GM23248 (cell line): ENCODE data around the gene C4A. TPM values are rescaled to one million over a fixed set of nuclear protein-coding genes. Genes with fewer than 3 reads are reported as not detected.

Source experiments
- DNase-seq: peaks from one replicate; pipeline ENCODE4 v3.0.0-alpha.2; 2015
- H2AFZ ChIP-seq: fragments of 200-600 bp; sonication (generic); 2 replicates; pipeline ENCODE4 v1.6.1; 2016; ENCODE audit warnings: antibody characterized with exemption
- H3F3A ChIP-seq: fragments of 200-600 bp; sonication (generic); 2 replicates; pipeline ENCODE4 v1.6.1; 2016; ENCODE audit warnings: mild to moderate bottlenecking, antibody characterized with exemption, mixed run types; ENCODE audit not compliant: insufficient read depth
- H3K27ac ChIP-seq: fragments of 200-600 bp; sonication (generic); 2 replicates; pipeline ENCODE4 v1.5.1; 2016; ENCODE audit warnings: mild to moderate bottlenecking
- H3K27me3 ChIP-seq: fragments of 200-600 bp; sonication (generic); replicated peaks from 2 replicates; pipeline ENCODE4 v1.6.1; 2016; ENCODE audit warnings: mild to moderate bottlenecking; ENCODE audit not compliant: insufficient read depth
- H3K36me3 ChIP-seq: fragments of 200-600 bp; sonication (generic); 2 replicates; pipeline ENCODE4 v1.6.1; 2016; ENCODE audit warnings: low read depth, mild to moderate bottlenecking
- H3K4me1 ChIP-seq: fragments of 200-600 bp; sonication (generic); 2 replicates; pipeline ENCODE4 v1.6.1; 2016; ENCODE audit warnings: mild to moderate bottlenecking; ENCODE audit not compliant: insufficient read depth
- H3K4me2 ChIP-seq: fragments of 200-600 bp; sonication (generic); one replicate; pipeline ENCODE4 v1.6.1; 2016; ENCODE audit warnings: mild to moderate bottlenecking; ENCODE audit not compliant: unreplicated experiment
- H3K4me3 ChIP-seq: fragments of 200-600 bp; sonication (generic); 2 replicates; pipeline ENCODE4 v1.5.1; 2016; ENCODE audit warnings: mild to moderate bottlenecking
- H3K79me2 ChIP-seq: fragments of 200-600 bp; sonication (generic); 2 replicates; pipeline ENCODE4 v1.6.1; 2016; ENCODE audit warnings: mild to moderate bottlenecking; ENCODE audit not compliant: insufficient read depth
- H3K9ac ChIP-seq: fragments of 200-600 bp; sonication (generic); 2 replicates; pipeline ENCODE4 v1.6.1; 2016; ENCODE audit warnings: mild to moderate bottlenecking
- H3K9me2 ChIP-seq: fragments of 200-600 bp; sonication (generic); 2 replicates; pipeline ENCODE4 v1.6.1; 2016; ENCODE audit warnings: mixed run types, mild to moderate bottlenecking, moderate library complexity; ENCODE audit not compliant: insufficient read depth
- H3K9me3 ChIP-seq: fragments of 200-600 bp; sonication (generic); one replicate; pipeline ENCODE4 v1.6.1; 2017; ENCODE audit warnings: low read depth
- H4K20me1 ChIP-seq: fragments of 200-600 bp; sonication (generic); 2 replicates; pipeline ENCODE4 v1.6.0; 2016; ENCODE audit not compliant: insufficient read depth
- EZH2 ChIP-seq: fragments of 200-600 bp; sonication (generic); IDR thresholded peaks from 2 replicates; pipeline ENCODE4 v1.6.1; 2018; ENCODE audit warnings: antibody characterized with exemption, mild to moderate bottlenecking; ENCODE audit not compliant: insufficient read depth, poor library complexity, severe bottlenecking
- EZH2phosphoT487 ChIP-seq: fragments of 200-600 bp; sonication (generic); IDR thresholded peaks from 2 replicates; pipeline ENCODE4 v1.6.1; 2018; ENCODE audit warnings: antibody characterized with exemption, moderate library complexity, mild to moderate bottlenecking, low read depth; ENCODE audit not compliant: insufficient read depth
- WGBS, 2 experiments: methylation state at CpG; one replicate each; pipeline ENCODE4 v1.1.6; 2015 to 2017; ENCODE audit warnings: low lambda C conversion rate in 2 of 2, low coverage in 1 of 2; ENCODE audit errors: missing lambda C conversion rate in 2 of 2; 5-methylcytosine and 5-hydroxymethylcytosine counted together
- in situ Hi-C: fragments of 300-500 bp; cut with MboI; formaldehyde crosslinking; loops from 2 replicates; pipeline ENCODE4 v1.15.0; 2020
- polyA plus RNA-seq: library from polyadenylated mRNA; unstranded; fragments of >200 nt; fragmentation: Nextera tagmentation; extraction: Ambion mirVana; gene quantifications from 2 replicates; pipeline ENCODE4 v1.2.1, GENCODE V29; 2016
- total RNA-seq: library from RNA; depleted of rRNA; stranded (reverse); fragments of >200 nt; shearing (Covaris generic); gene quantifications from 2 replicates; pipeline ENCODE4 v1.2.3, GENCODE V29; 2014

Gene C4A
- total and polyA plus RNA-seq, 2 experiments from 2014 or later, result 2.4 to 5.3 TPM

DNA sequence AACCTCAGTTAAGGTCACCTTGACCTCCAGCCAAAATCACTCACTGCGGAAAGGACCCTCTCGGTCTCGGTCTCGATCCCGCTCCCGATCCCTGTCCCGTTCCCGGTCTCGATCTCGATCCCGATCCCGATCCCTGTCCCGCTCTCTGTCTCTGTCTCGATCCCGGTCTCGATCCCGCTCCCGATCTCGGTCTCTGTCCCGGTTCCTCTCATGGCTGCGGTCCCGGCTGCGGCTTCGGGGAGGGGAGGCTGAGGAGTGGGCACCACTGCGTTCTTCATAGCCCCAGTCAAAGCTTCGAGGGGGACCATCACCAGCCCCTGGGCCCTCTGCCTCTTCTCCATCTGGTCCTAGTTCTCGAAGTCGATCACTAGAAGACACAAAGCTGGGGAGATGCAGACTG is 27.3 kb upstream of the C4A start:
- Histone ChIP-seq H3F3A (peaks cover 19% of the 10 kb centered on the region; the same call in 1 of the 2 replicates), H3K9me2 (no peaks in the 10 kb centered on the region), H3K27me3 (no peaks in the 10 kb centered on the region), H2AFZ (no peak overlapping the region), H3K27ac (no peak overlapping the region), H3K4me1 (peaks cover 10% of the 10 kb centered on the region), H3K79me2 (peaks cover 32% of the 10 kb centered on the region), H3K4me3 (no peak overlapping the region), H4K20me1 (no peaks in the 10 kb centered on the region), H3K4me2 (no peak overlapping the region), H3K9ac (no peak overlapping the region), H3K9me3 (no peaks in the 10 kb centered on the region), H3K36me3 (peaks cover 33% of the 10 kb centered on the region)
- TF ChIP-seq EZH2phosphoT487 (no peak), EZH2 (no peak)
- WGBS, 2 experiments, result 95 to 98% methylated on average over 26 to 28 of the region's 28 CpGs
- no peak for DNase-seq
- in situ Hi-C loops, result no loop called here

DNA sequence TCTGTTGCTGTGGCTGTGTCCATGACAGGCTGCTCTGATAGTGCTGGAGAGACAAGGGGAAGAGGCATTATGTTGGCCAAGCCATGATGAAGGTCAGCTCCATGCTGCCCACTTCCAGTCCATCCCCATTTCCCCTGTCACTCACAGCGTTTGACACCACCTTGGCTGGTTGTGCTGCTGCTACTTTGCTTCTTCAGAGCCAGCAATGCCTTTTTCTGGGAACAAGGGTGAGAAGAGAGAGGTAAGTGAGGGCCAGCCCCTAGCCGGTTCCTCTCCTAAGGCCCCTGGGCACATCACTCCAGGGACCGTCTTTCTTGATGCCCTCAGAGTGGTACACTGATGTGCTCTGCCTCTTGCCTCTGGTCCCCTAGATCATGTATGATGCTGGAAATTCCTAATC is 25.1 kb upstream of the C4A start:
- H3K9ac ChIP-seq, result peak overlapping the region; percentile 97; the same call in 1 of the 2 replicates
- peaks cover 16% of the 10 kb centered on the region for H3K4me1 ChIP-seq
- H3F3A ChIP-seq, result peaks cover 18% of the 10 kb centered on the region; the same call in 1 of the 2 replicates
- no peaks in the 10 kb centered on the region for H3K9me2 ChIP-seq
- H3K9me3 ChIP-seq, result no peaks in the 10 kb centered on the region
- H3K27me3 ChIP-seq, result no peaks in the 10 kb centered on the region
- peaks cover 53% of the 10 kb centered on the region for H3K79me2 ChIP-seq
- in situ Hi-C loops, result no loop called here
- H4K20me1 ChIP-seq, result no peaks in the 10 kb centered on the region
- DNase-seq, result no peak
- no peak overlapping the region for H3K4me3 ChIP-seq
- H3K36me3 ChIP-seq, result peaks cover 31% of the 10 kb centered on the region
- H3K4me2 ChIP-seq, result no peak overlapping the region
- H2AFZ ChIP-seq, result no peak overlapping the region
- WGBS, 2 experiments, result 72 to 77% methylated on average over 3 of the region's 3 CpGs
- no peak for TF ChIP-seq EZH2
- TF ChIP-seq EZH2phosphoT487, result no peak
- no peak overlapping the region for H3K27ac ChIP-seq

DNA sequence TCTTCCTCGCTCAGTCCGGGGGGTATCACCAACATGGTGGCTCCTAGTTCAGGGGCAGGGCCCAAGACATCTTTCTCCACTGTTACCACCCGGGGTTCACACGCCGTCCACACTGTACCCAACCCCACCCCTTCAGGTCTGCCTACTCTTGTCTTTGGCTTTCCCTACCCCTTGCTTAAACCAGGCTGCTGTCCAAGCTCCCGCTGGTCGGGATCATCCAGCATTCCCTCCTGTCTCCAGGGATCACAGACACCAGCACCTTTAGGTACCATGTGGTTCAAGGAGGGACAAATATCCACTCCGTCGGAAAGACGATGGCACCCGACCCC is 23.5 kb upstream of the C4A start:
- Histone ChIP-seq H3K9me2 (no peaks in the 10 kb centered on the region), H3K27ac (peak overlapping the region; percentile 77), H3F3A (peaks cover 15% of the 10 kb centered on the region; the same call in 1 of the 2 replicates), H3K36me3 (peaks cover 23% of the 10 kb centered on the region), H3K79me2 (peaks cover 58% of the 10 kb centered on the region), H3K4me3 (peak overlapping the region; percentile 99), H4K20me1 (no peaks in the 10 kb centered on the region), H3K4me1 (peaks cover 16% of the 10 kb centered on the region), H3K9ac (peak overlapping the region; percentile 97), H3K27me3 (no peaks in the 10 kb centered on the region), H3K9me3 (no peaks in the 10 kb centered on the region), H3K4me2 (peak overlapping the region; percentile 90), H2AFZ (peak overlapping the region; percentile 96)
- in situ Hi-C loops, result no loop called here
- peak; percentile 44 for DNase-seq
- TF ChIP-seq EZH2, result no peak
- WGBS, 2 experiments, result 1 to 6% methylated on average over 11 of the region's 11 CpGs

DNA sequence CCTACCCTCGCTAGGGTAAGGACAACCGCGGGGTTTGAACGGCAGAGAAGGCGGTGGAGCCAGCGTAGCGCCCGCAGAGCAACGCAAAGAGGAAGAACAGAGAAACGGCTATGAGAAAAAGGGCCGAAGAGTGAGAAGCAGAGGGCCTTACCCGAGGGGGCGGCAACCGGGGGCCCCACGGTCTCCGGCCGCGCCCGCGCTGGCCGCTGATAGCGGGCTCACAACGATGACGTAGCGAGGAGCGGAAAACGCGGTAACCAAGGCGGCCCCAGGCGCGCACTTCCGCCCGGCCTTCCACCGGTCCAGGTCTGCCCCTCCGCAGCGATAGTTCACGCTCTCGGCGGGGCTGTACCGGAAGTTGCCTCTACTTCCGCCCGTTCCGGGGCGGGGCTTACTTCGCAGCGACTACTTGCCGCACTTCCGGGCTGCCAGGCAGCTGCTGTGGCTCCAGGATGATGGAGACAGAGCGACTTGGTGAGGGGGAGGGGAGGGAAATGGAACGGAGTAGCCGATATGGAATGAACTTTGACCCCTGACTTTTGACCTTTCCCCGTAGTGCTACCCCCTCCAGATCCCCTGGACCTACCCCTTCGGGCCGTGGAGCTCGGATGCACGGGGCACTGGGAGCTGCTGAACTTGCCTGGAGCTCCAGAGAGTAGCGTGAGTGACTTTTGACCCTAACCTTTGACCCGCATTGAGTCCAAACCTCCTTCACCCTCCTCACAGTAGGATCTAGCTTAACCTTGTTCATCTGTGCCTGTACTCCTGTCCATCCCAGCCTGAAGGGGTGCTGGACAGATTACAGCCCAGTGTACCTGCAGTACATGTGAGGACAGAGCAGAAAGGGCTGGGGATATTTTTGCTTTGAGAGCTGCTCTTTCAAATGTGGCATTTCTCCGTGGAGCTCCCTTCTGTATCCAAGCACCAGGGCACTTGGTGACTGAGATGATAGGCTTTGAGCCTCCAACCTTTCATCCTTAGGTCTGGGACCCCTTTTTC is 22.8 kb upstream of the C4A start, which contains the start of the genes NELFE and SKIC2:
TSS of gene NELFE (minus strand) at position 231 of the 999 bp plus-strand sequence. CDS start 525 bp downstream, outside the sequence.
TSS of gene SKIC2 (plus strand) at position 435 of the 999 bp plus-strand sequence. CDS start at position 453, 18 bp downstream.
- in situ Hi-C loops, result no loop called here
- Histone ChIP-seq H3K9ac (peak within 1 kb of the TSS; percentile 97), H3K36me3 (peaks cover 24% of the 10 kb centered on the region), H3K9me3 (no peaks in the 10 kb centered on the region), H4K20me1 (no peaks in the 10 kb centered on the region), H2AFZ (peak within 1 kb of the TSS; percentile 96), H3K4me2 (peak within 1 kb of the TSS; percentile 95), H3F3A (0 out of 2 replicates have a peak, but pooled peaks cover 8% of the 10 kb centered on the region), H3K27me3 (no peaks in the 10 kb centered on the region), H3K27ac (peak within 1 kb of the TSS; percentile 77), H3K79me2 (peaks cover 58% of the 10 kb centered on the region), H3K4me1 (peaks cover 16% of the 10 kb centered on the region), H3K9me2 (no peaks in the 10 kb centered on the region), H3K4me3 (peak within 1 kb of the TSS; percentile 99)
- TF ChIP-seq EZH2phosphoT487 (no peak), EZH2 (no peak)
- DNase-seq, result peak; percentile 100
- WGBS, 2 experiments, result 1 to 2% methylated on average over 54 to 58 of the region's 59 CpGs
